Keratinocyte (primary cell): ENCODE measurements around the gene ITGA3. TPM values are rescaled to one million over a fixed set of nuclear protein-coding genes. Genes with fewer than 3 reads are reported as not detected.

Experiments used
- DNase-seq: peaks from one replicate; pipeline ENCODE4 v3.0.0-alpha.2; 2011; ENCODE audit warnings: low read depth, missing footprints, low spot score
- FAIRE-seq: peaks from 2 replicates; lab custom pipeline; 2011; peaks lifted over from hg19 to GRCh38; lab: Jason Lieb, UNC
- H2AFZ ChIP-seq: 2 replicates; pipeline ENCODE4 v1.6.0; 2012; ENCODE audit warnings: low read length, control low read depth, inconsistent platforms; ENCODE audit not compliant: control insufficient read depth
- H3K27ac ChIP-seq: 2 replicates; pipeline ENCODE4 v1.5.1; 2011; ENCODE audit warnings: low read length; ENCODE audit not compliant: control insufficient read depth, insufficient read depth
- H3K27me3 ChIP-seq: 3 replicates; pipeline ENCODE4 v1.6.0; 2011; ENCODE audit warnings: low read length; ENCODE audit not compliant: control insufficient read depth, insufficient read depth; ENCODE audit errors: extremely low read depth
- H3K36me3 ChIP-seq, 2 experiments: 2 replicates in 1 of 2; 3 replicates in 1 of 2; pipeline ENCODE4 v1.5.1; 2011; ENCODE audit warnings: low read length in 2 of 2, mild to moderate bottlenecking in 1 of 2; ENCODE audit not compliant: control insufficient read depth in 2 of 2, insufficient read depth in 2 of 2; ENCODE audit errors: extremely low read depth in 1 of 2
- H3K4me1 ChIP-seq: 3 replicates; pipeline ENCODE4 v1.5.1; 2011; ENCODE audit warnings: low read length; ENCODE audit not compliant: control insufficient read depth, insufficient read depth; ENCODE audit errors: extremely low read depth
- H3K4me2 ChIP-seq: 3 replicates; pipeline ENCODE4 v1.6.0; 2011; ENCODE audit warnings: low read depth, low read length; ENCODE audit not compliant: control insufficient read depth, insufficient read depth; ENCODE audit errors: extremely low read depth
- H3K4me3 ChIP-seq, 3 experiments: fragments of 200-600 bp in 1 of 3; sonication (generic) in 1 of 3; 2 replicates in 2 of 3; 3 replicates in 1 of 3; pipeline ENCODE4 v1.5.1; 2011 to 2016; ENCODE audit warnings: low read length in 3 of 3, mild to moderate bottlenecking in 3 of 3, control low read depth in 2 of 3, inconsistent platforms in 1 of 3, low read depth in 1 of 3, mixed read lengths in 1 of 3, mixed run types in 1 of 3, moderate library complexity in 1 of 3; ENCODE audit not compliant: control insufficient read depth in 2 of 3, insufficient read depth in 2 of 3; ENCODE audit errors: extremely low read depth in 1 of 3
- H3K79me2 ChIP-seq: 2 replicates; pipeline ENCODE4 v1.6.0; 2012; ENCODE audit warnings: low read length; ENCODE audit not compliant: control insufficient read depth, insufficient read depth
- H3K9ac ChIP-seq: 3 replicates; pipeline ENCODE4 v1.6.0; 2011; ENCODE audit warnings: low read length; ENCODE audit not compliant: control insufficient read depth, insufficient read depth; ENCODE audit errors: extremely low read depth
- H3K9me1 ChIP-seq: 3 replicates; pipeline ENCODE4 v1.6.0; 2011; ENCODE audit warnings: low read length; ENCODE audit not compliant: control insufficient read depth, insufficient read depth; ENCODE audit errors: extremely low read depth
- H3K9me3 ChIP-seq: 2 replicates; pipeline ENCODE4 v1.5.1; 2012; ENCODE audit warnings: low read depth, low read length; ENCODE audit not compliant: control insufficient read depth
- H4K20me1 ChIP-seq: 3 replicates; pipeline ENCODE4 v1.6.0; 2011; ENCODE audit warnings: low read length; ENCODE audit not compliant: control insufficient read depth, insufficient read depth; ENCODE audit errors: extremely low read depth
- CTCF ChIP-seq, 3 experiments: IDR thresholded peaks in 1 of 3; conservative IDR thresholded peaks in 1 of 3; optimal IDR thresholded peaks in 1 of 3; 2 replicates in 2 of 3; 3 replicates in 1 of 3; pipeline versions ENCODE3 to v1.5.1; 2011; ENCODE audit warnings: low read length in 3 of 3, mild to moderate bottlenecking in 3 of 3, moderate library complexity in 2 of 3, control low read depth in 1 of 3, inconsistent platforms in 1 of 3; ENCODE audit not compliant: insufficient read depth in 2 of 3; ENCODE audit errors: extremely low read depth in 1 of 3
- EZH2 ChIP-seq: IDR thresholded peaks from one replicate; pipeline ENCODE4 v1.6.1; 2012; ENCODE audit warnings: inconsistent platforms, mild to moderate bottlenecking, low read length, moderate library complexity
- dilution Hi-C: fragments of 300-500 bp; cut with MboI; formaldehyde crosslinking; loops from one replicate; pipeline ENCODE4 v1.7.0; 2020; ENCODE audit warnings: low sequenced_read_pairs; ENCODE audit not compliant: extremely low pct_ligation_motif_present
- polyA plus RNA-seq, 5 experiments: library from polyadenylated mRNA; depleted of rRNA in 3 of 5; stranded (reverse) in 3 of 5; stranded (forward) in 1 of 5; unstranded in 1 of 5; fragments of >200 nt; gene quantifications; 1 replicate in 1 of 5; 2 replicates in 3 of 5; 3 replicates in 1 of 5; pipeline versions ENCODE4 v1.2.1 to v1.2.3, GENCODE V29; 2011 to 2012; ENCODE audit warnings: missing spikeins in 2 of 5, low read depth in 1 of 5, low replicate concordance in 1 of 5

ITGA3 gene
- polyA plus RNA-seq, 1 donor (not counting 4 experiments of a cell fraction or from before 2014, with no cell fraction given) = 427 TPM

- Histone ChIP-seq H3K27me3 (no peaks in the 10 kb centered on the region), H3K36me3 (no peaks in the 10 kb centered on the region), H3K27ac (no peak overlapping the region), H3K4me1 (peaks cover 26% of the 10 kb centered on the region), H3K4me3 (no peak overlapping the region), H3K9ac (no peak overlapping the region), H4K20me1 (no peaks in the 10 kb centered on the region), H3K4me2 (no peak overlapping the region), H3K9me3 (no peaks in the 10 kb centered on the region), H2AFZ (no peak overlapping the region), H3K9me1 (no peaks in the 10 kb centered on the region), H3K79me2 (no peaks in the 10 kb centered on the region)
- dilution Hi-C loops = no loop called here
- TF ChIP-seq EZH2 (no peak), CTCF (optimal IDR thresholded peaks at IDR 0.05 in 1 of 3, IDR thresholded peaks at IDR 0.05 in 1 of 3, conservative IDR thresholded peaks at IDR 0.05 in 1 of 3; ENCODE audit: extremely low read depth in 1 of 3, insufficient read depth in 2 of 3, low read length in 3 of 3) (no peak)
- FAIRE-seq = peak; percentile 9
- DNase-seq = no peak
These were observed 44.6 kb downstream of the ITGA3 start for GRCh38 chr17:50100480-50100883.

GRCh38 chr17:50100921-50101345, 45.0 kb downstream of the ITGA3 start:
- dilution Hi-C loops = no loop called here
- H3K9me1 ChIP-seq = no peaks in the 10 kb centered on the region
- no peak for TF ChIP-seq EZH2
- no peak for TF ChIP-seq CTCF (optimal IDR thresholded peaks at IDR 0.05 in 1 of 3, IDR thresholded peaks at IDR 0.05 in 1 of 3, conservative IDR thresholded peaks at IDR 0.05 in 1 of 3; ENCODE audit: extremely low read depth in 1 of 3, insufficient read depth in 2 of 3, low read length in 3 of 3)
- DNase-seq (no peak), FAIRE-seq (no peak)
- peaks cover 0 to 2% of the 10 kb centered on the region in 2 experiments for H3K36me3 ChIP-seq
- H3K4me3 ChIP-seq = no peak overlapping the region
- H2AFZ ChIP-seq = no peak overlapping the region
- no peaks in the 10 kb centered on the region for H4K20me1 ChIP-seq
- H3K4me1 ChIP-seq = peaks cover 23% of the 10 kb centered on the region
- no peak overlapping the region for H3K27ac ChIP-seq
- H3K4me2 ChIP-seq = peak overlapping the region; percentile 53
- H3K79me2 ChIP-seq = no peaks in the 10 kb centered on the region
- H3K9me3 ChIP-seq = no peaks in the 10 kb centered on the region
- no peaks in the 10 kb centered on the region for H3K27me3 ChIP-seq
- H3K9ac ChIP-seq = no peak overlapping the region
